ENCODE measurements around the gene ACVRL1.

The ACVRL1 gene

DNA sequence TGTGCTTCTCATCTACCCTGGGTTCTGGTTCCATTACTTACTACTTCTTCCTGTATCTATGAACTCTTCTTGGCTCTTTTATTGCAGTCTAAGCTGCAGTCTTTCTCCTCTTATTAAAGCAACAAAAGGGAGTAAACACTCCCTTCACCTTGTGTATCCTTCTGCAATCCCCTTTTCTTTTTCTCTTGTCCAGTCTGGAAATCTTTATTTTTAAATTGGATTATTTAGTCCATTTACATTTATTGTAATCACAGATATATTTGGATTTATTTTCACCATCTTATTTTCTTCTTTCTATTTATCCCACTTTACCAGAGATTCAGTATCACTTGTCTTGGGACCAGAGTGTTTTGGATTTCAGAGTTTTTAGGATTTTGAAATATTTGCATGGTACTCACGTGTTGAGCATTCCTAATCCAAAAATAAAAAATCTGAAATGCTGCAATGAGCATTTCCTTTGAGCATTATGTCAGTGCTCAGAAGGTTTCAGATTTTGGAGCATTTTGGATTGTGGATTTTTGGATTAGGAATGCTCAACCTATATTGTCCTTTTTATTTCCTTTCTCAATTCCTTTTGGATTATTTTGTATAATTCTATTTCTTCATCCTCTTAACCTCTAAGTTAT, 37.4 kb downstream of the ACVRL1 start:
- DNase-seq, result no peak

DNA sequence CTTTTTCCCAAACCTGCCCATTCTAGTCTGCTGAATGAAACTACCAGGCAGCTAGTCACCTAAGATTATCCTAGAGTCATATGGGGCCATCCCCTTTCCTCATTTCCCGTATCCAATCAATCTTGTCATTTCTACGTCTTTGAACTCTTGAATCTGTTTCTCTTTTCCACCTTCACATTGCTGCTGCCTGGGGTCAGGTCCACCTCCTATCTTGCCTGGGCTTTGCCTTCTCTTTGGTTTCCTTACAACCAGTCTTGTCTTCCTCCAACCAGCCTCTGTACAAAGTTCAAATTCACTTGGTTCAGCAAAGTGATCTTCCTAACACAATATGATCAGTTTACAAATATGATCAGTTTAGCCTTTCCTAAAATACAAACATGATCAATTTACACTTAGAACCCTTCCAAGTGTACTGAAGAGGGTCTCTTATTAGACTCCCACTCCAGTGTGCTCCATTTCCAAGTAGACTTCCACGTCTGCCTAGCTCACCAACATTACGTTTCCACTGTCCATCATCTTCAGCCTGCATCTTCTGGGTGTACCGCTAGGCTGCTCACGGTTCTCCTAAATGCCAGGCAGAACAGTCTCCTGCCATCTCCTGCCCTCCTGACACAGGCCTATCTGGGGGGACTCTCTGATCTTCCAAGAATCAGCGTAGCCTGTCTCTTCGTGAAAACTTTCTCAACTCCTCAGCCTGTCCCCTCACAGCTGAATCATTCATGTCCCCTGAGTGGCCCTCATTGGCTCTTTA, 40.1 kb downstream of the ACVRL1 start:
- DNase-seq, result no peak

DNA sequence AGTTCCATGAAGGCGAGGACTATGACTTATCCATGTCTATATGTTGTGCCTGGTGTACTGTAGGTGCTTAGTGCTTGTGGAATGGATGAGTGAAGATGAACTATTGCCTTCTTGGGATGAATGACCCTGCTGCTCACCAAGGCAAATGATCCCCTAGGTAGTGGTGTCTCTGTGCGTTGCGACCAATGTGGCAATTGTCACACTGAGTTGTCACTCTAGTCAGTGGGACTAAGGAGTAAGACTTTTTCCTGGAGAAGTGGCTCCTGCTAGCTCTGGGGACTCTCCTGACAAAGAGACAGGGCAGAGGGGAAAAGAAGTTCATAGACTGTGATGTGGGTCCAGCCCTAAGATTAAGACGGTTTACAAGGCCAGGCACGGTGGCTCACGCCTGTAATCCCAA, 40.8 kb downstream of the ACVRL1 start:
- no peak for DNase-seq

DNA sequence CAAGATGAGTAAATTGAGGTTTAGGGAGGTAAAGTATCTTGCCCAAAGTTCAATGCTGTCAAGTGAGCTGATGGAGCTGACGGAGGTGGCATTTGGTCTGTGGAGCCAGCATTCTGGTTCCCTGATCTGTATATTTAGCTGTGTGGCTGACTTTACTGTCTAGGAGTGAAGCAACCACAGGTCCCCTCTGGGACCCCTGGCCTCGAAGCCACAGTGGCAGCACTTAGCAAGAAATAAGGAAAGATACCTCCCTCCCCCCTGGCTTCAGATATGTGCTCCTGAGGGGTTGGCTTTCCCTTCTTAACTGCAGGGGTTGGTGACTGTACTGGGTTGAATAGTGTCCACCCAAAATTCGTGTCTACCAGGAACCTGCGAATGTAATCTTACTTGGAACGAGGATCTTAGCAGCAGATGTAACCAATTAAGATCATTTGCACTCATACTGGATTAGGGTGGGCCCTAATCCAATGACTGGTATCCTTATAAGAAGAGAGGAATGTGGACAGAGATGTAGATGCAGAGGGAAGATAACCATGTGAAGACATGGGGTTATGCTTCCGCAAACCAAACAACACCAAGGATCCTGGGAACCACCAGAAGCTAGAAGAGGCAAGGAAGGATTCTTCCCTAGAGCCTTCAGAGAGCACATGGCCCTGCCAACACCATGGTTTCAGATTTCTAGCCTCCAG, 42.2 kb downstream of the ACVRL1 start:
- DNase-seq, result no peak

DNA sequence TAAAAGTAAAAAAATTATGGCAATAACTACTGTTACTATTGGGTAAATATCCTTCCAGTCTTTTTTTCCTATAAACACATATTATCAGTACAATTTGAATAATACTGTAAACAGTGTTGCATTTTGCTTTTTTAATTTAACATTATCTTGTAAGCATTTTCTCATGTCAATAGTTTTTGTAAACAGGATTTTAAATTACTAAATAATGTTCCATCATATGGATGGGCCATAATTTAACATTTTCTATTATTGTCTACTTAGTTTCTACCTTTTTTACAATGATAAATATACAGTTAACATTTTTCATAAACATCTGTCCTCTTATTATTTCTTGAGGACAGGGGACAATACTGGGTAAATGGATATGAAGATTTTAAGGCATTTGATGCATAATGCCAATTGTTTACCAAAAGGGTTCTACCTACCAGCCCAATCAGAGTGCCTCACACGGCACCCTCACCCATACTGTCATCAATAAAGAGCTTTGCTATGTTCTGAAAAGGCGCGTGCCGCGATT, 43.4 kb downstream of the ACVRL1 start:
- DNase-seq, result no peak

DNA sequence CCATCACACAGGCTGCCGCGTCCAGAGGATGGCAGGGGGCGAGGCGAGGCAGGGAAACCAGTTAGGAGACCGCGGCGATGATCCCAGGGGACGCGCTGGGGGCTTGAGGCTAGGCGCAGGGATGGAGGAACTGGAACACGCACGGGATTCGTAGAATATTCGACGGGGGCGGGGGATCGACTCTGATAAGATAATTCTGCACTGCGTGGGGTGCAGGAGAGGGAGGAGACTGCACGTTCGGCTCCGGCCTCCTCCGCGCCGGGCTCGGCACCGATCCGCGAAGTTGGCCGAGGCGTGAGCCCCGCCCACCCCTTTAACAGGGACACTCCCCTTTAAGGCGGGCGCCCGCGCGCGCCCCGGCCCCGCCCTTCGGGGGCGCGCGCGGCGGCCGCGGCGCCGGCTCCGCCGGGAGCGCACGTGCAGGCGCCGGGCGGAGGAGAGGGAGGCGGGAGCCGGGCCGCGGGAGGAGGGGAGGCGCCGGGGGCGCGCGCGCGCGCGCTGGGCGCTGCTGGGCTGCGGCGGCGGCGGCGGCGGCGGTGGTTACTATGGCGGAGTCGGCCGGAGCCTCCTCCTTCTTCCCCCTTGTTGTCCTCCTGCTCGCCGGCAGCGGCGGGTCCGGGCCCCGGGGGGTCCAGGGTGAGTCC, 44.0 kb downstream of the ACVRL1 start, which contains the start of gene ACVR1B:
ACVR1B (plus strand) TSS at position 501 of the 644 bp plus-strand sequence; CDS start at position 546, 45 bp downstream.
- peak; percentile 86 to 93 for DNase-seq

DNA sequence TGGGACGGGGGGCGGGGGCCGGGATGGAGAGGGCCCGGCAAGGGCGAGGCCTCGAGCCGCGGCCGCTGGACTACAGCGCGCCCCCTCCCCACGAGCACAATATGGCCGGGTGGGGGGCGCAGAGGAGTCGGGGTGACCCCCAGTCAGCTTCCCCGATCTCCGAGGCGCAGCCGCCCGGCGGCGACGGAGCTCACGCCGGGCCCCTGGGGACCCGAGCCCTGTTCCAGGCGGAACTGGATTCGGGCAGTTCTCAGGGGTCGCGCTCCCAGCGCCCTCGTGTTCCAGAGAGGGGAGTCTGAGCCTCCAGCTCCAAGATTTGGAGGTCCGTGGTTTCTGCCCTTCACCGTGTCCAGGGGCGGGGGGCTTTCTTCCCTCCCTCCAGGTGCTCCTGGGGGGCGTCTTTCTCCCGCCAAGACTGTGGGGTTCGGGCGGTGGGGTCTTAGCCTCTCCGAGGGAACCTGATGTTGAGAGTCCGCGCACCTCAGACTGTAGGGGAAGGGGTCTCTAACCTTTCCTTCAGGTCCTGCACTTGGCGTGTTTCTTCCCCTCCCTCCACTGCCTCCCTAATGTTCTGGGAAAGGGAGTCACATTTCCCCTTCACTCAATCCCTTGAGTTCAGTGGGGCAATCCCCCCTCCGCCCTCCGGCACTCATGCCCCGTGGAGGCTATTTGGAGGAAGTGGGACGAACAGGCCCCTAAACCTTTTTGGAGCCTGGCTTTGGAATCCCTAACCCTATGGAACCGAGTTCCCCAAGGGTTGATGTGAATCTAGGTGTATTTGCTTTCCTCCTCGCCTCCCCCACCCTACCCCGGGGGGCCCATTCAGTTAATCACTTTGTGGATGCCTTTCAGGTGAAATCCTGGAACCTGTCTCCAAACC, 44.8 kb downstream of the ACVRL1 start:
- no peak for DNase-seq

DNA sequence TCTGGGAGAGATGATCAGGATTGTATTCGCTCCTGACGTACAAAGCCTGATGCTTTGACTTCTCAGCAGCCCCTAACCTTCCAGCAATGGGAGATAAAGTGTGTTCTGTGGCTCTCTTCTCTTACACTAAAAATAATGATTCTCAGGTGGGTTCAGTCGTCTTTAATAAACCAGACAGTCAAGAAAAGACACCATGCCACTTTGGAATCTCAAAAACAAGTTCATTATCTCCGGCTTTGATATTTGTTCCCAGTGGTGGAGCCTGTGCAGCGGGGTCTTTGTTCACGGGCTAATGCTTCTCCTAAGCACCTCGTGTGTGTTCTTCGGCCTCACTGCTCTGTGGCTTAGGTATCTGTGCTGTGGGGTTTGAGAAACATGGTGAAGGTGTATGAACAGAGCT, 45.8 kb downstream of the ACVRL1 start:
- DNase-seq, result no peak

DNA sequence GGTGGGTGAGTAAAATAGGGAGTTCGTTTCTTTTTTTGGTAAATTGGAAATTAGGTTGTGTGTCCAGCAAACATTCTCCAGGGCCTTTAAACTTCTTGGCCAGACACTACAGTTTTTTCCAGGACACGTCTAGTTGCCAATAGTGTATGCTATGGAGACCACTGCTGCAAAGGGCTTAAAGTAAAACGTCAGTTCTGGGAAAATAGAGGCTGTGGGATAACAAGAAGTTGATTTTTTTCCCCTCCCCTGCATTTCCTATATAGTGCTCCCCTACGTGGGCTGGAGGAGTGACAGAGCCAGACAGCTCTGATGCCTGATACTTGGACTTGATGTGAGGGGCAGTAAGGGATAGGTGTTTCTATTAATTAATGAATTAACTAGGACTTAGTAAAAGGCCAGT, 46.6 kb downstream of the ACVRL1 start:
- no peak for DNase-seq

DNA sequence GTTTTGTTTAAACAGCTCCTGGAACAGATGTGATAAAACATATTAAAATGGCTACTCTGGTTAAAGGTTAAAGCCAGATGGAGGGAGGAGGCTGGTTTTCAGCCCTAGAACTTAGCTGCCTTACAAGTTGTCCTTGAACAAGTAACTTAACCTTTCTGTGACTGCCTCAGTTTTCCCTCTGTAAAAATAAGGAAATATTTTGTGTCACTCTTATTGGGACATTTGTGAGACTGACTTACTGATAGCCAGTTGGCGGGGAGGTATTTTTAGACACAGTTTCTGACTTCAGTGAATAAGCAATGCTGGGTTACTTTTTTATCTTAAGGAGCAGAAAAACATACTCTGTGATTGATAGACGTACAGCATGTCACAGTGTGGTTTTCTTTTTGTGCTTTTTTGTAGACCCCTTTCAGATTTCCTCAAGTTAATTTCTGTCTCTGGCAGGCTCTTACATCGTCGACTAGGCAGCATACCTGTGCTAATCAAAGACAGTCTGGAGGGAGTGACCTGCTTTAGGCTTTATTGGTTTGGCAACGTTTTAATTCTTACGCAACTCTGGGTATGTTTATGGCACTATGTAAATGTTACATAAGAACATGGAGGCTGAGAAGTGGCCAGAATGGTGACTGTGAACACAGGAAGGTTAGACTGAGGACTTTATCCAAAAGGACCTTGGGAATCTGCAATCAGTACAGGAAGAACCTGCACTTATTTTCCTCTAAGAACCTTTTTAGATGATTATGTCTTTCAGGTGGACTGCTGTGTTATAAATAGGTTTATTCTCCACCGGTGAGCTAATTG, 47.5 kb downstream of the ACVRL1 start:
- DNase-seq, result no peak

DNA sequence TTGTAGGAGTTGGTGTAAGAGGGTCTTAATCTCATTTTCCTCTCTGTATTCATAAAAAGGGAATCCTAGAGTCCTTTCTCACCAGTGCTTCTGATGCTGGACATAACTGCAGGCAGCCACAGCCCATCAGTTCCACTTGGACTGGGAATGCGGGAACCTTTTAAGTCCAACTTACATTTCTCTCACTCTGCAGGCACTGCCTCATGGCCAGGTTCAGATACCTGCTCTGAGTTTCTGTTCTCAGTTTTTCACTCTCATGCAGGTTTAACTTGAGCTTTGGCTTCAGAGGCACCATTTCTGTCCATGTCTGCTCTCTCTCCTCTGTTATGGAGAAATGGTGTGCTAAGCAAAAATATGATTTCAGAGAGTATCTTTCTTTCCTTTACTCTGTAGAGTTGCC, 48.4 kb downstream of the ACVRL1 start:
- no peak for DNase-seq

DNA sequence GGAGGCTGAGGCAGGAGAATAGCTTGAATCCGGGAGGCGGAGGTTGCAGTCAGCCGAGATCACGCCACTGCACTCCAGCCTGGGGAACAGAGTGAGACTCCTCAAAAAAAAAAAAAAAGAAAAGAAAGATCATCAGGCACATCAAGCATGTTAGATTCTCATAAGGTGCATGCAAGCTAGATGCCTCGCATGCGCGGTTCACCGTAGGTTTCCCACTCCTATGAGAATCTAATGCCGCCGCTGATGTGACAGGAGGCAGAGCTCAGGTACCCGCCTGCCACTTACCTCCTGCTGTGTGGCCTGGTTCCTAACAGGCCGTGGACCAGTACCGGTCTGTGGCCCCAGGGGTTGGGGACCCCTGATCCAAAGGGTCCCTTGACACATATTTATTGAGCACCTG, 51.2 kb downstream of the ACVRL1 start:
- no peak for DNase-seq

DNA sequence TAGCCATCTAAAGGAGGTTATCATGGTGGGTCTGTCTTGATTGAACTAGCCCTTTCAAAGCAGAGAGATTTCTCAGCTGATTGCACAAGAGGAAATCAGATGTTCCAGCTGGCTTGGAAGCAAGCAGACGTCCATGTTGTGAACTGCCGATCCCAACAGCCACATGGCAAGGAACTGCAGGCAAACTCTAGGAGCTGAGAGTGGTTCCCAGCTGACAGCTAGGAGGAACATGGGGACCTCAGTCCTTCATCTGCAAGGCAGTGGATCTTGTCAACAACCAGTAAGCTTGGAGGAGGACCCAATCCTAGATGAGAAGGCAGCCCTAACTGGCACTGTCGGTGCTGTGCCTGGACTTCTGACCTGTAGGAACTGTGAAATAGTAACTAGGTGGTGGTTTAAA, 51.9 kb downstream of the ACVRL1 start:
- no peak for DNase-seq

DNA sequence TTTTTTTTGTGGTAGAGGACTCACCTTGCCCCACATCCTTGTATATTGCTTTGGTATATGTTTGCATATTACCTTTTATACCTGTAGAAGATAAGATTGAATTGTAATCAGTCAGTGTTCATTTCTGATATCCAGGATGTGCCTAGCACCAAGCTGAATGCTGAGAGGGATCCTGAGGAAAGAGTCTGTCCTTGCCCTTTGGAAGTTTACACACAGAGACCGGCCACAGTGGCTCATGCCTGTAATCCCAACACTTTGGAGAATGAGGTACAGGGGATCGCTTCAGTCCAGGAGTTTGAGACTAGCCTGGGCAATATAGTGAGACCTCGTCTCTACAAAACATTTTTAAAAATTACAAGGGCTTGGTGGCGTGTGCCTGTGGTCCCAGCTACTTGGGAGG, 52.6 kb downstream of the ACVRL1 start:
- DNase-seq, result no peak

DNA sequence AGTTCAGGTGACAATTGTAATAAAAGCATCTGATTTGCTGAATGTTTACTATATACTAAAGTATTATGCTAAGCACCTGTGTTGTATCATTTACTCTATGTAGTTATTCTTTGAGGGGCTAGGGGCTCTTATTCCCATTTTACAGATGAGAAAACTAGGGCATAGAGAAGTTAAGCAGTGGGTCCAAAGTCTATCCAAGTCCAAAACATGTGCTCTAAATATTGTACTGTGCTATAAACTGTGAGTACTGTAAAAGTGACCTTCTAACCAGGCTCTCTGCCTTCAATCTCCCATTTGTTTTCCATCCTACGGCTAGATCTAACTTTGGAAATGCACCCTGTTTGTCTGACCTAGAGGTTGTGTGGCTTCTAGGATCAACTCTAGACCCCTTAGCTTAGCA, 53.2 kb downstream of the ACVRL1 start:
- DNase-seq, result no peak

DNA sequence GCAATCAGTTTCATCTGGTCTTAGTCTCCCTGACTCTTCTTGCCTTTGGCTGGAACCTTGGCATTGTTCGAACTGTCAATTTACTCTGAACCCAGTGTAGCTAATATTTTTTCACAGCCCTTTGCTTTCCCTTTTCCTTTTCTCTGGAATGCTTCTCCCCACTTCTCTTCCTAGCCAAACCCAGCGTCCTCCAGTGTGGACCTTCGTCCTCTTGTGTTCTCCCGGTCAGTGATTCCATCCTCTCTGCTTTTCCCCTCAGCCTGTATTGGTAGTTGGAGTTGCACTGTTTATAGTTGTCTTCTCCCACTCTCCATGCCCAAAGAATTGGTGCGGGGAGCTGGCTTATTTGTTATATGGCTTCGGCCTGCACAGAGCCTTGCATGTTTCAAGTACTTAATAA, 53.6 kb downstream of the ACVRL1 start:
- no peak for DNase-seq

DNA sequence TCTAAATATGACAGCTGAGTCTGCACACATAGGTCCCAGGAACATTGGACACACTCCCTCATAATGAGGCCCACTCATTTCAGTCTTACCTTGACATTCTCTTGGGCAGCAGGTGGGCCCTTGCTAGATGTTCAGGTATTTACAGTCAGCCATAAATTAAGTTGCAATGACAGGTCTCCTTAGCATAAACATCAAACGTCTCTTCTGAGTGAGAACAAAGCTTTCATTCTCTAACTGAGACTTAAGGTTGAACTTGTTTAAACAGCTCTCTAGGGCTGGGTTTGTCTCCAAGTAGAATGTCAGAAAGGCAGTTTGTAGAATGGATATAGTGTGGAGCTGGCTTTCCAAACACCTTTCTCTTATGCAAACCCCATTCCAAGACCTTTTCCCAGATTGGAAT, 54.5 kb downstream of the ACVRL1 start:
- no peak for DNase-seq

DNA sequence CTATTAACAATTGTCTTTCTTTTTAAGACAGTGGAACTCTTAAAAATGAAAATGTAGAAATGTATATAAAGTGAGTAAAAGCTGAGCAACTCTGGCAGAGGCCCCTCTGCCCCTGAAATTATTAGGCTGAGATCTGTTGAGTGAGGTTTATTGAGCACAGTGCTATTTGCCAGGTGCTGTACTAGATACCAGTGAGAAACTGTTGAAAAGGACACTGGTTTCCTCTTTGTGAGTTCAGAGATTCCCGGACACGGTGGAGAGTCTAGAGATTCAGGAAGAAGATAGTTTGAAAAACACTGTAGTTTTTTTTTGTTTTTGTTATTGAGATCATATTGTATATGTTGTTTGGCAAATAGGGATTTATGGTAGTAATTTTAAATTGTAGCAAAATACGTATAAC, 55.4 kb downstream of the ACVRL1 start:
- no peak for DNase-seq

DNA sequence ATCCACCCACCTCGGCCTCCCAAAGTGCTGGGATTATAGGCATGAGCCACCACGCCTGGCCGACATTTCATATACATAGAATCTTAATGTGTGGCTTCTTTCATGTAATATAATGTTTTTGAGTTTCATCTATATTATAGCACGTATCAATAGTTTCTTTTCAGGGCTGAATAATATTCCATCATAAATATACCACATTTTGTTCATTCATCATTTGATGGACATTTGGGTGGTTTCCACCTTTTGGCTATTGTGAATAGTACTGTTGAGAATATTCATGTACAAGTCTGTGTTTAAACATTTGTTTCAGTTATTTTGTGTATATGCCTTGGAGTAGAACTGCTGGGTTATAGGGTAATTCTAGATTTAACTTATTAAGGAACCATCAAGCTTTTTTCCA, 56.2 kb downstream of the ACVRL1 start:
- DNase-seq, result no peak

DNA sequence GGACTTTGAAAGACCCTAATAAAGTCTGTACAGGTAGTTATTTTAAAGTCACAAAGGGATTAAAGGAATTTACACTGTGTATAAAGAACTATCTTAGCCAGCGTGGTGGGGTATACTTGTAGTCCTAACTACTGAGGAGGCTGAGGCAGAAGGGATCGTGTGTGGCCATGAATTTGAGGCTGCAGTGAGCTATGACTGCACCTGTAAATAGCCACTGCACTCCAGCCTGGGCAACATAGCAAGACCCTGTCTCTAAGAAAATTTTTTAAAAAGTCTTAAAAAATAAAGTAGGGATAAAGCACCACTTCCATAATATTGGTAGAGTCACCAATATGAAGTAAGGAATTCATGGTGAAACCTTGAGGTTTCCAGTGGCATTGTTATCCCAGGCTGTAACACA, 62.3 kb downstream of the ACVRL1 start:
- DNase-seq, result no peak

DNA sequence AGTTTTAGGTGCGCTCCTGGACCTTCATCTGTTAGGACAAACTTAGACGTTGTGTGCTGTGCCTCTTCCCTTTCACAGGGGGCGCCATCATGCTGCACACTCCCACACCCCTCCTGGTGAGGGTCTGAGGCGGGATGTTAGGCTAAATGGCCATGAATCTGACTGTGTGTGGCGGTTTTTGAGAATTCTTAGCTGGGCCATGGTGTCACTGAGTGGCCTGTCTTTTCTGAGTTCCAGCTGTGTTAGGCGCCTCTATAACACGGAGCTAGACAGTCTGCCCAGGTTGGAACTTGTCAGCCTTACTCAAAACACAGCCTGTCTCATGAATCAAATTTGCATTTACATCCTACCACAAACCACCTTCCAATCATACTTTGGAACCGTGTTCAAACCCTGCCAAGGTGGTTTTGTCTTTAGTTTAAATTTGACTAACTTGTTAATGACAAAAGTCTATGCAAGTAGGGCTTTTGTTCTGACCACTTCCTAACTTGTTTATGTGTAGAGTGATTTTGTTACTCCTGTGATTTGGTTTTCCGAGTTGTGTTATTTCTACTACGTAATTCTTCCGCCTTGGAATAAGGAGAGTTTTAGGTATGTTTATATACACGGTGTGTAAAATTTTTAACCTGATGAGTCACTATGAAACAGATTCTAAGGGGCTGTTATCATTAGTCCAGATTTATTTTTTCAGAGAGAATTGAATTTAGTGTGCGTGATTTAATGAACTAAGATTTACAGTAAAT, 63.8 kb downstream of the ACVRL1 start:
- peak in 1 of 2 experiments; percentile 4 for DNase-seq
